GM18511 (cell line): ENCODE results near the gene ARMC10.
"Not testable (repeated sequence)": the region's sequence is repeated elsewhere in the genome, so short reads cannot be mapped to it uniquely, and the experiment has no call there.

Experiments used
- ATAC-seq: cut with Tn5 transposase; IDR thresholded peaks from one replicate; pipeline ENCODE4 v1.9.1; 2021; ENCODE audit warnings: mild to moderate bottlenecking, moderate library complexity; ENCODE audit not compliant: unreplicated experiment

Gene ARMC10

GRCh38 chr7:103121641-103122040, 46.7 kb downstream of the ARMC10 start:
- no peak for ATAC-seq

GRCh38 chr7:103123529-103123928, 48.6 kb downstream of the ARMC10 start:
- no peak for ATAC-seq

- ATAC-seq: no peak
Observed at GRCh38 chr7:103124429-103124979, 49.6 kb downstream of the ARMC10 start.

GRCh38 chr7:103127006-103127405, 52.1 kb downstream of the ARMC10 start:
- ATAC-seq: no peak

- no peak for ATAC-seq
Observed at GRCh38 chr7:103129702-103130549, 55.0 kb downstream of the ARMC10 start.

- no peak for ATAC-seq
Observed at GRCh38 chr7:103130901-103131624, 56.1 kb downstream of the ARMC10 start.

GRCh38 chr7:103132995-103133688, 58.2 kb downstream of the ARMC10 start:
- ATAC-seq: no peak

GRCh38 chr7:103134836-103135554, 60.1 kb downstream of the ARMC10 start:
- no peak for ATAC-seq

- no peak for ATAC-seq
Observed at GRCh38 chr7:103140061-103140460, 65.1 kb downstream of the ARMC10 start.

- ATAC-seq: no peak
Observed at GRCh38 chr7:103140685-103141084, 65.7 kb downstream of the ARMC10 start.

- no peak for ATAC-seq
Observed at GRCh38 chr7:103141753-103142404, 66.9 kb downstream of the ARMC10 start.

- ATAC-seq: no peak
Observed at GRCh38 chr7:103142494-103142893, 67.6 kb downstream of the ARMC10 start.

GRCh38 chr7:103143868-103144267, 68.9 kb downstream of the ARMC10 start:
- ATAC-seq: no peak

- not testable (repeated sequence) for ATAC-seq
Observed at GRCh38 chr7:103144754-103145153, 69.8 kb downstream of the ARMC10 start.

- ATAC-seq: no peak
Observed at GRCh38 chr7:103148131-103148993, 73.4 kb downstream of the ARMC10 start.
